Kidney epithelial cell (primary cell): ENCODE measurements around the gene CXCL13. TPM values are rescaled to one million over a fixed set of nuclear protein-coding genes. Genes with fewer than 3 reads are reported as not detected.
A peak's percentile ranks its signal among the peaks of the same experiment; 100 is the strongest.

Experiments
- DNase-seq: peaks from one replicate; pipeline ENCODE4 v3.0.0-alpha.2; 2010; ENCODE audit warnings: low read depth
- H3K27me3 ChIP-seq: 2 replicates; pipeline ENCODE4 v1.6.0; 2011; ENCODE audit warnings: low read length; ENCODE audit not compliant: control insufficient read depth, insufficient read depth
- H3K36me3 ChIP-seq: 2 replicates; pipeline ENCODE4 v1.5.1; 2011; ENCODE audit warnings: low read length; ENCODE audit not compliant: control insufficient read depth, insufficient read depth
- H3K4me3 ChIP-seq: 2 replicates; pipeline ENCODE4 v1.5.1; 2011; ENCODE audit warnings: low read depth, mild to moderate bottlenecking, control low read depth, low read length
- CTCF ChIP-seq: IDR thresholded peaks from 2 replicates; pipeline ENCODE4 v1.5.1; 2011; ENCODE audit warnings: mild to moderate bottlenecking, moderate library complexity, low read length, control low read depth, inconsistent platforms; ENCODE audit not compliant: insufficient read depth, poor library complexity, severe bottlenecking
- total RNA-seq: library from RNA; depleted of rRNA; stranded (reverse); fragments of >200 nt; gene quantifications from 2 replicates; pipeline ENCODE4 v1.2.3, GENCODE V29; 2015

The CXCL13 gene
- total RNA-seq, 1 donor from 2014 or later, result not detected

GRCh38 chr4:77617203-77617602 lies 11.6 kb downstream of the CXCL13 start:
- no peak overlapping the region for H3K4me3 ChIP-seq
- H3K27me3 ChIP-seq, result no peaks in the 10 kb centered on the region
- H3K36me3 ChIP-seq, result no peaks in the 10 kb centered on the region
- DNase-seq, result no peak
- no peak for TF ChIP-seq CTCF

- DNase-seq, result peak; percentile 45
- peak; percentile 84 for TF ChIP-seq CTCF
- Histone ChIP-seq H3K36me3 (no peaks in the 10 kb centered on the region), H3K27me3 (no peaks in the 10 kb centered on the region), H3K4me3 (no peak overlapping the region)
Measured at GRCh38 chr4:77618383-77619241, 13.0 kb downstream of the CXCL13 start.

GRCh38 chr4:77619408-77619807 lies 13.8 kb downstream of the CXCL13 start:
- no peak for DNase-seq
- no peaks in the 10 kb centered on the region for H3K27me3 ChIP-seq
- peak; percentile 1 for TF ChIP-seq CTCF
- H3K4me3 ChIP-seq, result no peak overlapping the region
- H3K36me3 ChIP-seq, result no peaks in the 10 kb centered on the region

GRCh38 chr4:77621254-77621653 lies 15.6 kb downstream of the CXCL13 start:
- Histone ChIP-seq H3K36me3 (no peaks in the 10 kb centered on the region), H3K27me3 (no peaks in the 10 kb centered on the region), H3K4me3 (no peak overlapping the region)
- no peak for DNase-seq
- no peak for TF ChIP-seq CTCF

GRCh38 chr4:77623091-77623490 lies 17.5 kb downstream of the CXCL13 start:
- no peak for DNase-seq
- H3K27me3 ChIP-seq, result no peaks in the 10 kb centered on the region
- no peak for TF ChIP-seq CTCF

GRCh38 chr4:77624213-77624612 lies 18.6 kb downstream of the CXCL13 start:
- no peaks in the 10 kb centered on the region for H3K36me3 ChIP-seq
- no peak for DNase-seq
- no peak for TF ChIP-seq CTCF
- no peak overlapping the region for H3K4me3 ChIP-seq
- H3K27me3 ChIP-seq, result no peaks in the 10 kb centered on the region

More at GRCh38 chr4:77623091-77623490, 17.5 kb downstream of the CXCL13 start:
- H3K4me3 ChIP-seq, result no peak overlapping the region
- H3K36me3 ChIP-seq, result no peaks in the 10 kb centered on the region
